Kidney epithelial cell (primary cell): ENCODE measurements around the gene COBL. TPM values are rescaled to one million over a fixed set of nuclear protein-coding genes. Genes with fewer than 3 reads are reported as not detected.

ENCODE experiments used
- DNase-seq: peaks from one replicate; pipeline ENCODE4 v3.0.0-alpha.2; 2010; ENCODE audit warnings: low read depth
- H3K27me3 ChIP-seq: 2 replicates; pipeline ENCODE4 v1.6.0; 2011; ENCODE audit warnings: low read length; ENCODE audit not compliant: control insufficient read depth, insufficient read depth
- H3K36me3 ChIP-seq: 2 replicates; pipeline ENCODE4 v1.5.1; 2011; ENCODE audit warnings: low read length; ENCODE audit not compliant: control insufficient read depth, insufficient read depth
- H3K4me3 ChIP-seq: 2 replicates; pipeline ENCODE4 v1.5.1; 2011; ENCODE audit warnings: low read depth, mild to moderate bottlenecking, control low read depth, low read length
- CTCF ChIP-seq: IDR thresholded peaks from 2 replicates; pipeline ENCODE4 v1.5.1; 2011; ENCODE audit warnings: mild to moderate bottlenecking, moderate library complexity, low read length, control low read depth, inconsistent platforms; ENCODE audit not compliant: insufficient read depth, poor library complexity, severe bottlenecking
- total RNA-seq: library from RNA; depleted of rRNA; stranded (reverse); fragments of >200 nt; gene quantifications from 2 replicates; pipeline ENCODE4 v1.2.3, GENCODE V29; 2015

Gene COBL
- total RNA-seq, 1 donor from 2014 or later: 7.1 TPM

- DNase-seq: no peak
- Histone ChIP-seq H3K36me3 (no peaks in the 10 kb centered on the region), H3K27me3 (peaks cover 2% of the 10 kb centered on the region), H3K4me3 (no peak overlapping the region)
- no peak for TF ChIP-seq CTCF
These were observed 86.8 kb downstream of the COBL start for GRCh38 chr7:51229620-51230323.

- TF ChIP-seq CTCF: no peak
- Histone ChIP-seq H3K36me3 (no peaks in the 10 kb centered on the region), H3K27me3 (peaks cover 2% of the 10 kb centered on the region), H3K4me3 (peak overlapping the region; percentile 23)
- no peak for DNase-seq
These were observed 87.5 kb downstream of the COBL start for GRCh38 chr7:51229106-51229537.

DNA sequence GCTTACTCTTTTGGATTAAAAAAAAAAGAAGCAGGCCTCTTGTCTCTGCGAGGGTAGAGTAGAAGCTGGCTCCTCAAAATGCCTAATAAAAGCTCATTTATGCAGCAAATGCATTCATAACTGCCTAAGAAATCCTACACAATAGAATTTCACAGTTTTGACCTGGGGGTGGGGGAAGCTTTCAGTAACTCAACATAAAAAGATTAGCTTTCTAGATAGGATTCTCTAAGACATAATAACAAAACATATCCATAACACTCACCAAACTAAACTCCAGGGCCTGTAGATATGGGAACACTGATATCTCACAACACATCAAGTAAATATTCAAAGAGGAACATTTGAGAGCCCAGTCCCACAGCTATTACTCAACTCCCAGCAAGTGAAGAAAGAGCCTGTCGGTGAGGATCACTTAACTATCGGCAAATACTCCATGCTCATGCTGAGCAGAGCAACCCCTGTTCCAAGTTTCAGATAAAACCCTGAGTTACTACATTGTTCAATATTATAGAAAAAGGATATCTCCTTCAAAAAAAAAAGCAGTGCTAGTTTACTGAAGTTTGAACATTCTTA, 88.1 kb downstream of the COBL start:
- Histone ChIP-seq H3K36me3 (no peaks in the 10 kb centered on the region), H3K4me3 (no peak overlapping the region), H3K27me3 (peaks cover 2% of the 10 kb centered on the region)
- DNase-seq: no peak
- no peak for TF ChIP-seq CTCF

DNA sequence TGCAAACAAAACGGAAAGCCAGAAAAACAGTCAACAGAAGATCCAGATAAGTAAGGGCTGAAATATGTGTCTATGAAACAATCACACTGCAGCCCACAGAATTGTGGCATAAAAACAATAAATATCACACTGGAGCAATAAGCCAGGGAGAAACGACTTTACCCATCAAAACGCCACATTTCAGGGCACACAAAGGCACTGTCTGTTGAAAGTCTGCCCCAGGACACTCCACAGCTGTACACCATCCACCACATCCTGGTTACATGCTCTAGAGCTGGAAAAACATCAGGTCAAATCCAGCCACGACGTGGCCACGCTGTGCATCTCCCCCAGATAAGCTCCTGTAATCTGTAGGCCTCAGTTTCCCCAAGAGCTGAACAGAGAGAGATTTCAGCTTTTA, 88.7 kb downstream of the COBL start:
- H3K4me3 ChIP-seq: no peak overlapping the region
- no peak for TF ChIP-seq CTCF
- peaks cover 2% of the 10 kb centered on the region for H3K27me3 ChIP-seq
- H3K36me3 ChIP-seq: no peaks in the 10 kb centered on the region
- DNase-seq: no peak

GRCh38 chr7:51226916-51227535, 89.6 kb downstream of the COBL start:
- no peak for TF ChIP-seq CTCF
- H3K27me3 ChIP-seq: peaks cover 2% of the 10 kb centered on the region
- H3K36me3 ChIP-seq: no peaks in the 10 kb centered on the region
- H3K4me3 ChIP-seq: no peak overlapping the region
- no peak for DNase-seq
